GM12891 (cell line): Measurements from ENCODE around the gene TTC1.

Source experiments
- POLR2A ChIP-seq: IDR thresholded peaks from 2 replicates; pipeline ENCODE4 v1.6.1; 2011; ENCODE audit warnings: low read depth, low read length, control low read depth
- TAF1 ChIP-seq: IDR thresholded peaks from 2 replicates; pipeline ENCODE4 v1.6.1; 2011; ENCODE audit warnings: low read depth, low read length, control low read depth

DNA sequence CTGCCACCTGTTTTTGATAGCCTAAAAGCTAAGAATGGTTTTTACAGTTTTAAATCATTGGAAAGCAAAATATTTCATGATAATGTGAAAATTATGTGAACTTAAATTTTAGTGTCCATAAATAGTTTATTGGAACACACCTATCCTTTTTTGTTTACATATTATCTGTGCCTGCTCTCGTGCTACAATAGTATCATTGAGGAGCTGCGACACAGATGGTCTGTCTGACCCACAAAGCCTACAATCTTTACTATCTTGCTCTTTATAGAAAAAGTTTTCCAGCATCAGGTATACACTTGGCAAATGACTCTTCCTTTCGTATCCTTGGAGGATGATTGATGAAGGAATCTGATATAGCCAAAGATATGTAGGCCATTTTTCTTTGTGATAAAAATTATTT is 40.2 kb downstream of the TTC1 start:
- TF ChIP-seq POLR2A, result no peak
- no peak for TF ChIP-seq TAF1
